ENCODE results near the gene ZNF789.

DNA sequence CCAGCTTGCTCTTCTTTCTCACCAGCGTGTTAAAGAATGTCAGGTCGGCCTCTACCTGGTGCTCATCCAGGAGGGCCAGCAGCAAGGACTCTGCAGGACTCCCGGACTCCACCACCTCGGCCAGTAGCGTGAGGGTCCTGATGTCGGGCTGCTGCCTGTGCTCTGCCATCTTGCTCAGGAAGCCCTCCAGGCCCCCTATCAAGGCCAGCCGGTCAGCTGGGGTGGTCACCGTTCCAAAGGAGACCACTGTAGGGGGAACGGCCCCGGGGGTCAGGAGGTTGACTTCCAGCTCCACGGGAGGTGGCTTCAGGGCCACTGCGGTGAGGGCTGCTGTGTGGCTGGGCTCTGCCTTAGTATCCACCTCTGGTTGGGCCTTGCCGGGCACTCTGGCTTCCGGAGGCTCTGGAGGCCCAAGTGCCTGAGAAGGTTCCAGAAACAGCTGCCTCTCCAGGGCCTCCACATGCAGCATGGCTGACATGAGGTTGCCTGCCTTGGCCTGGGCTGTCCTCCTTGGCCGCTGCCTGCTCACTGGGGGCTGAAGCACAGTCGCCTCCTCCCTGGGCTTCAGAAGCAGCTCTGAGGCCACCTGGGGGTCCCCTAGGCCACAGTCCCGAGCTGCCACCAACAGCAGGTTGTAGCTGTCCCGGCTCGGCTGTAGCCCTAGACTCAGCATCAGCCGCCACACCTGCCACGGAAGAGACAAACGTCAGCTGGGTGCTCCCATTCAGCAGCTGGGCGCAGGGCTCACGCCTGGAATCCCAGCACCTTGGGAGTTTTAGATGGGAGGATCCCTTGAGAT is 47.6 kb upstream of the ZNF789 start:
- TF ChIP-seq, protein P1, sequence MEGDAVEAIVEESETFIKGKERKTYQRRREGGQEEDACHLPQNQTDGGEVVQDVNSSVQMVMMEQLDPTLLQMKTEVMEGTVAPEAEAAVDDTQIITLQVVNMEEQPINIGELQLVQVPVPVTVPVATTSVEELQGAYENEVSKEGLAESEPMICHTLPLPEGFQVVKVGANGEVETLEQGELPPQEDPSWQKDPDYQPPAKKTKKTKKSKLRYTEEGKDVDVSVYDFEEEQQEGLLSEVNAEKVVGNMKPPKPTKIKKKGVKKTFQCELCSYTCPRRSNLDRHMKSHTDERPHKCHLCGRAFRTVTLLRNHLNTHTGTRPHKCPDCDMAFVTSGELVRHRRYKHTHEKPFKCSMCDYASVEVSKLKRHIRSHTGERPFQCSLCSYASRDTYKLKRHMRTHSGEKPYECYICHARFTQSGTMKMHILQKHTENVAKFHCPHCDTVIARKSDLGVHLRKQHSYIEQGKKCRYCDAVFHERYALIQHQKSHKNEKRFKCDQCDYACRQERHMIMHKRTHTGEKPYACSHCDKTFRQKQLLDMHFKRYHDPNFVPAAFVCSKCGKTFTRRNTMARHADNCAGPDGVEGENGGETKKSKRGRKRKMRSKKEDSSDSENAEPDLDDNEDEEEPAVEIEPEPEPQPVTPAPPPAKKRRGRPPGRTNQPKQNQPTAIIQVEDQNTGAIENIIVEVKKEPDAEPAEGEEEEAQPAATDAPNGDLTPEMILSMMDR (IDR thresholded peaks at IDR 0.05): no peak
- no peak for TF ChIP-seq POLR2AphosphoS5 (IDR thresholded peaks at IDR 0.05; ENCODE audit: insufficient read depth in 1 of 2, low read depth in 1 of 2)

All from vagina (tissue), 2 donors.